HG02759 (cell line): Measurements from ENCODE around the gene FAM78A.
"Not testable (repeated sequence)": the region's sequence is repeated elsewhere in the genome, so short reads cannot be mapped to it uniquely, and the experiment has no call there.

Experiments
- ATAC-seq: cut with Tn5 transposase; IDR thresholded peaks from one replicate; pipeline ENCODE4 v1.9.1; 2021; ENCODE audit warnings: mild to moderate bottlenecking, moderate library complexity; ENCODE audit not compliant: unreplicated experiment

The FAM78A gene

DNA sequence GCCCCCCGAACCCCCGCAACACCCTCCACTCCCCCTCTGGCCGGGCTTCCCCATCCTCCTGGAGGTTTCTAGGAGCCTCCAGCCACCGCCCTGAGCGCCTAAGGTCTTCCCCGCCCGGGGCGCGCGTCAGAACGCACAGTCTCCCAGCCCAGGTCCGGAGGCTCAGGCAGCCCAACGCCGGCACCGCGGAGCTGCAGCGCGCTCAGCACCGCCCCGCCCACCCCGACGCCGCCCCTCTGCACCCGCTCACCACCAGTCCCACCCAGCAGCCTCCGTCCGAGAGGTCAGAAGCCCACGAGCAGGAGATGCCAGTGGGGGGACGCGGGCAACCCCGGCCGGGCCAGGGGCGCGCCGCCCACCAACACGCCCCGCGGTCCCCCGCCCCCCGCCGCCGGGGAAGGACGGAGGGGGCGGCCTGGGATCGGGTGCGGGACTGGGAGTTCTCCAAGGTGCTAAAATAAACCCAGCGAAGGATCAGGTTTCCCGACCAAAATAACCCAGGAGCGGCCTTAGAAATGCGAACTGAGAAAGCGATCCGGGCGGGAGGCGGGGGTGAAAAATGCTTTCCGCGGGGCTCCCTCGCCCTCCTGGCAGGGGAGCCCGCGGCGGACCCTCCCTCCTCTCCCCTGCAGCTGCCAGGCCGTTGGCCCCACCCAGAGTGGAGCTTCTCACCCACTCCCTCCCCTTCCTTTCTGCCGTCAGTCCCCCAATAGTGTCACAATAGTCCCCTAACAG lies 6.5 kb upstream of the FAM78A start:
- no peak for ATAC-seq

DNA sequence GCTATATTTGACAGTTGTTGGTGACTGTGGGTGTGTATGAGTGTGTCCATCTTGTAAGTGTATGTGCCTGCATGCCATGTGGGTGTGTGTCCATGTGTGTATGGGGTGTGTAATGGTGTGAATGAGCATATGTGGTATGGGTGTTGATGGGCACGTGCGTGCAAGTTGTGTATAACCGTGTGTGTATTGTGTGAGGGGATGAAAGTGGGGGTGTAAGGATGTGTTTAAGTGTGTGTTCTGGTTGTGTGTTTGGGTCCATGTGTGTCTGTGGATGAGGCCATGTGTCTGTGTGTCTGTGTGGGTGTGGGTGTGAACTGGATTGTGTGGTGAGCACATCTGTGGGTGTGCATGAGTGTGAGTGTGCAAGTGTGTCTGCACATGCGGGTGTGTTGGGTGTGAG lies 5.9 kb upstream of the FAM78A start:
- no peak for ATAC-seq

DNA sequence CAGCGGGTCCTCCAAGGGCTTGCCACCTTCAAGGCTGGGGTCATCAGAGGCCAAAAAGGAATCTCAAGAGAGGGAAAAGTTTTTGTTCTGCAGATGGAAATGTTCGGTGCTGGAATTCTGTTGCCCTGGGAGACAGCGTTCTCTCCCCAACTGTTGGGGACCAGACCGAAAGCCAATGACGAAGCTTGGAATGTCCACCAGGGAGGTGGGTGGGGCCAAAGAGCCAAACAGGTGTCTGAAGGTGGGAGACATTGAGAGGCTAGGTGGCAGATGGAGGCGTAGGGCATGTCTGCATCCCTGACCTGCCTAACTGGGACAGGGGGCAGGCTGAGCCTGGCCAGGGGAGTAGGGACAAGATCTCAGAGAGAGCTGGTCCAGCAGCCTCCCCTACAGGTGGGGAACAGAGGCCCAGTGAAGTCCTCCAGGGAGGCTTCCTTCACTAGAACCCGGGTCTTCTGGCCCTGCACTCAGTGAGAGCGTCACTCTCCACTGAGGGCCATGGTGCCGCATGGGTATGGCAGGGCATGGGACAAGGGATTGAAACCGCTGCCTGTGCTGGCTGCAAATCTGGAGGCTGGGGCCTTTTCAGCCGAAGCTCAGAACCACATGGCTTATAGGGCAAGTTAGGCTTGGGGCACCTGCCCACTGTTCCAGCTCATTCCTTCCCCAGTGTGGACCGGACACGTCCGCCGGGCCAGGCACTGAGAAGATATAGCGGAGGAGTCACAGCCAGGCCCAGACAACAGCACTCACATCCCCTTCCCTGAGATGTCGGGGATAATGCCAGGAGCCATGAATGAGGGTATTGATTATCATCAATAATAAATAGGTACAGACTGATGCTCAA lies 5.0 kb upstream of the FAM78A start:
- ATAC-seq, result no peak

DNA sequence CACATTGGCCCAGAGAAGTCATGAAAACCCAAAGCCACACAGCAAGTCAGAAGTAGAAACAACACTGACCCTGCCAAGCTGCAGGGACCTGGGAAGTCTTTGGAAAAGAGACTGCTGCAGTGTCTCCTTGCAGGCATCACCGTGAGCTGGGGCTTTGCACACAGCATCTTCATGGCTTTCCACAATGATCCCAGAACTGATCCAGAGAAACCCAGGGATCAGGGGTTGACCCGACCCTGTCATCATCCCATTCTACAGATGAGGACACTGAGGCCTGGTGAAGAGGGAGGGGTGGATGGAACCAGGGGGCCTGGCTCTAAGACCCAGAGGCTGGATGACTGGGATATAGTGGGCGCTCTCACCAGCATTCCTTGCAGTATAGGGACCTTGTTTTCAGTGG lies 4.3 kb upstream of the FAM78A start:
- no peak for ATAC-seq

DNA sequence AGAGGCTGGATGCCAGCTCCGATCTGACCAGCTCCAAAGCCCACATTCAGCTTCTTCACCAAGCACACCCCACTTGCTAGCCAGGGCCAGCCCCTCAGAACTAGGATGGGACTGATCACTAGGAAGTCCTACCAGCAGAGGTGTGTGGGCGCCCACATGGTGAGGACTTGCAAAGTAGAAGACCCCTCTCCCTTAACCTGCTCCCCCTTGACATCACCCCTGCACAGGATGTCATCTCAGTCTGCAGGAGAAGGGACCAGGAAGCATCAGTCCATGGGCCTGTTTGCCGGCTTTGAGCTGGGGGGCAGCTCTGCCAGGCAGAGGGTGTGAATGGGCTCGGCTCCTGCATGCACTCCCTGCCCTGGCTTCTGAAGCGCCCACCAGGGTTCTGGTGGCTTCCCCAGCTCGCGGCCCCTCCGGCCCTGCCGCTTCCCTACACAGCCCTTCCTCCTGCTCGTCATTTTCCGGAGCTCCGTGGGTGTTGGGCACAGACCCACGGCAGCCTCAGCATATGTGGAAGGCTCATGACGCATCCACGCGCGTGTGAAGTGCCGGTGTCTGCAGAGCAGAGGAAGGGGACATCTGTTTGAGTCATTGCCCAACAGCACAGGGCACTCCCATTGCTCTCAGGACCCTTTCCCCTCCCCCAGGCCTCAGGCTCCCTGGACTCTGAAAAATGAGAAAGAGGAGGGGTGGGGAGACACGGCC lies 3.7 kb upstream of the FAM78A start:
- no peak for ATAC-seq

DNA sequence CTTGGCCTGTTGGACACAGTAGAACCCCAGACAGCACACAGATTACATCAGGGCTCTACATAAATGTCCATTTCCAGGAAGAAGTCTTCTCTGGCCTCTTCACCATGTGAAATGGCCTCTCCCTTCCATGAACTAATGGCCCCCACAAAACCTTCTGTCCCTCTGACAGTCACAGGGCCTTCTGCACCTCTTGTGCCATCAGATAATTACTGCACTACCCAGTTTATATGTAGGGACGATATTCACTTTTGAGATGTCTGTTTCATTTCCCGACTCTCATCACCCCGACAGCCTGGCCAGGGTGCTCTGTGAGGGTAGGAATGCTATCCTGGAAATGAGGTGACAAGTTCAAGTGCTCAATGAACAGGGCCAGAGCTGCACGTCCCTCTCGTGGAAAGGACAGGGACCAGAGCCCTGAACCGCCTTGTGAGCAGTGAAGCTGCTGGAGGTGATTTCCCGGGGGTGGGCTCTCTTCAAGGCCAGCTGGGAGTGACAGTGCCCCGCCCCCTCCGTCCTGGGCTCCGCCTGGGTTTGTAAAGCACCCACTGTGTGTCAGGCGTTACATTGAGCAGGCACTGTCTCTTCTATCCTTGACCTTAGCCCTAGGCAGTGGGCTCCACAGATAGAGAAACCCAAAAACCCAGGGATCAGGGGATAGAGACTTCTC lies 3.0 kb upstream of the FAM78A start:
- no peak for ATAC-seq

DNA sequence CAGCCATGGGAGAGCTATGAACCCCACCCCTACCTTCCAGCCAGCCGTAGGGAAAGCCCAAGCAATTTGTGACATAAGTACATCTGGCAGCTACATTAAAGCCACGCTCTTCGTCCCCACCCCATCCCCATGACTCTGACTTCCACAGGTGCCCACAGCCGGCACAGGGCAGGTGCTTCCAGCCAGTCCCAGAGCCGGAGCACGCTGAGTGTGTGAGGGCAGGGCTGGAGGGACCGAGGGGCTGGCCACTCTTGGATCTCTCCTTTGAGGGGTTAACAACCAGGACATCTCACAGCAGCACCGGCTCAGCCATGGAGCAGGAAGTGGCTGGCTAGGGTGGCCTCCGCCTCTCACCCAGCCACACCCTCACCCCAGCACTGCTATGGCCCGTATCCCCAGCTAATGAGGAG lies 2.4 kb upstream of the FAM78A start:
- no peak for ATAC-seq

DNA sequence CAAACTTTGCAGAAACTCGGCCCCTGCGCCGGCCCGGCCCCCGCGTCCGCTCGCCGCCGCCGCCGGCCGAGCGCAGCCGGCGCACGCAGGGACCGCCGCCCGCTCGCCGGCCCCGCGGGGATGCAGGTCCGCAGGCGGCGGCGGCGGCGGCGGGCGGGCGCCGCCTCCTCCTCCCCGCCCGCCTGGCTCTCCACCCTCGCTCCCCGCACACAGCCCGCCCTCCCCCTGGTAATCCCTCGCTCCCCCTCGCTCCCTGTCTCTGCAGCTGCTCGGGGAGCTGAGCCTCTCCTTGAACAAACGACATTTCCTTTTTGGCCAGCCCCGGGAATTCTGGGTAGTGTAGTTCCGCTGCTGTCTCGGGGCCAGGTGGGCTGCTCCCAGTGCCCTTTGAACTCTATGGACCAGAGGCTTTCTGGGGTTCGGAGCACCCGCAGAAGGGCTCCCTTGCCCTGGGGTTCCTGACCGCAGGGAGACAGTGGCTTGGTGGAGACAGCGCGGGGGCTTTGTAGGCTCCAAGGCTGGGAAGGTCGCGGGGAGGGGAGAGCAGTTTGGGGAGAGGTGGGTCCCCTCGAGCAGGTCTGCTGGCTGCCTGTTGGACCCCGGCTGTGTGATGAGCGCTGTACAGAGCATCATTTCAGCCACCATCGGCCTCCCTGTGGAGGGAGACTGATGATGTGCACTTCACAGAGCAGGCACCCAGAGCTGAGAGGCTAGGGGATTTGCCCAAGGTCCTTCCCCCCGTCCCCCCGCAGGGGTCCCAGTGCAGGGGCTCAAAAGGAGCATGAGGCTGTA lies 1.8 kb upstream of the FAM78A start:
- ATAC-seq, result peak; percentile 27

DNA sequence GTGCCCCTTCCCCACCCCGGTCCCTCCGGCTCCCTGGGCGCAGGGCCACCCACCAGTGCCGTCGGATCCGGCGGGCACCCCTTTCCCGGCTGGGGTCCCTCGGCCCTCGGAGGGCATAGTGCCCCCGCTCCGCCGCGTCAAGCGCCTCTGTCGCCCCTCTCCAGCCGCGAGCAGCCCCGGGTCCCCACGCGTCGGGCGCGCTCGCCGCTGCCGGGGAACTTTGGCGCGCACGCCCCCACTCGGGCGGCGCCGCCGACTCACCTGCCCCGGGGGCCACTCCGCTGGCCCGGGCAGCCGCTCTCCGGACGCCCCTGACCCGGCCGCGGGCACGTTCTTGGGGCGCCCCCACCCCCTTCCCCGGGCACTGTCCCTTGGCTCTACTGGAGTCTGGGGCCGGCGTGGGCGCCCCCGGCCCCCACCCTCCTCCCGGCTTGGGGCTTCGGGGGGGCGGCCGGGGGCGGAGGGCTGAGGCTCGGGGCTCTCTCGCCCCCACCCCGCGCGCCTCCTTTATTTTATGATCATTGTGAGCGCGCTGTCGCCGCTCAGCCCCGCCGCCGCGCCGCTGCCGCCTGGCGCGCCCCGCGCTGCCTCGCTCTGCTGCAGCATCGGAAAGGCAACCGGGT lies 1.1 kb upstream of the FAM78A start:
- peak; percentile 19 for ATAC-seq

DNA sequence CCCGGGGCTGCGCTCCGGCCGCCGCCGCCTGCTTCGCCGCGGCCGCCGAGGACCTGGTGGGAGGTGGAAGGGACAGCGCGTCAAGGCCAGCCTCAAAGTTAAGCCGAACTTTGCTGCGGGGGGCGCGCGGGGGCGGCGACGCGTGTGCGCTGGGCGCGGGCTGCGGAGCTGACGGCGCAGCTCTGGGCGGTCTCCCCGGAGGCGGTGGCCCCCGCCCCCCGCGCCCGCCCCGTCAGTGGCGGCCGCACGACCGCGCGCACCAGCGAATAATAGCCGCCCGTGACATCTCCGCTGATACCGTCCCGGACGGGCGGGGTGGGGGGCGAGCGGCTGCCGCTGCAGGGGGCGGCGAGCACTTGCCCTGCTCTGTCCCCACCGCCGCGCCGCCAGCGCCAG lies 579 bp upstream of the FAM78A start:
- peak; percentile 15 for ATAC-seq

DNA sequence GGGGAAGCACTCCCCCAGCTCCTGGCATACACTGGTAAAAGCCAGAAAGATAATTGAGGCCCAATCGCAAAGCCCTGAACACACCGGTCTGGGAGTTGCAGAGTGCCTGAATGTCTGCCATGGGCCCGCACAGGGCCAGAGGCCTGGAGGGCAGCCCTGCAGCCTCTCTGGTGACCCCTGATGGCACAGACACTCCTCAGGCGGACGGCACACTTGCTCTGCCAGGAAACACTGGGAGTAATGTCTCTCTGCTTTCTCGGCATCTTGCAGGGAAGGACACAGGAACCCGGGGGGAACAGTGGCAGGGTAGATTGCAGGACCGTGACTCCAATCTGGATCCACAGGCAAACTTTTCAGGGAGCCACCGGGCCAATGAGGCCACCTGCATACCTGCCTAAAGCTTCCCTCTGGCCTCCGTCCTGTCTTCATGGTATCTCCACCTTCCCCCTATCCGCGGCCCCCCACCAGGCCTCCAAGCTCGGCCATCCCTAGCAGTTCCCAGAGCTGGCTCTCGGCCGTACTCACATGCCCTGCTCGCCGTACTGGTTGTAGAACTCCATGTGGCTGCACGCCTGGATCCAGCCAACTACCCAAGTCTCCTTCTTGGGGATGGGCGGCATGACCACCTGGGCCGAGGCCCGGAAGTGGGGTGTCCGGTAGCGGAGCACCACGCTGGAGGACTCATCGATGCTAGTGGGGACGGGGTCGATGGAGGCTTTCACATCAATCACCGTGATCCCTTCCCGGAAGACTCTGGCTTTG lies 797 bp downstream of the FAM78A start:
- no peak for ATAC-seq

DNA sequence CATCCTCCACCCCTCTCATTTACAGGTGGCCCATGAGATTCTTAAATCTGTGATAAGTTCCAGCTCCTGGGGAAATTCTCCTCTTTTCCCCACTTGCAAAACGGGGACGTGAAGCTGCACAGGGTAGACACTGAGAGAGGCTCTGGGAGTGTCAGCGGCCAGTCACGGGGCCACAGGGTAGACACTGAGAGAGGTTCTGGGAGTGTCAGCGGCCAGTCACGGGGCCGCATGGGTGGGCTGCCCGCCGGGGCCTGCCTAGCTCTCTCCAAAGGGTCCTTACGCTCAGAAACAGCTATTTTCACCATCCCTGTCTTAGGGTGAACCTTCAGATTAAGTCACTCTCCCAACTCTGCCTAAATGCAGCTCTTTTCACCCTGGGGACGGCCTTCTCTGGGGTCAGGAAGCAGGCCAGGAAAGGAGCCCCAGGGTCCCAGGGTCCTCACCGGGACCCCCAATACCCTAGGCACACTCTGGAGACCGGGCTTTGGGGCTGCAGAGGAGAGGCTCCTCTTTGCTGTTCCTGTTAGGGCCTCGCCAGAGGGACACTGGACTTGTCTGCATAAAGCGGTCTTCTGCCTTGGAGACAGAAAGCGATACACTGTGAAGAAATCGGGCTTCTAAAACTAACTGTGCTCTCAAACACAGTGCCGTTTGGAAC lies 1.5 kb downstream of the FAM78A start:
- no peak for ATAC-seq

DNA sequence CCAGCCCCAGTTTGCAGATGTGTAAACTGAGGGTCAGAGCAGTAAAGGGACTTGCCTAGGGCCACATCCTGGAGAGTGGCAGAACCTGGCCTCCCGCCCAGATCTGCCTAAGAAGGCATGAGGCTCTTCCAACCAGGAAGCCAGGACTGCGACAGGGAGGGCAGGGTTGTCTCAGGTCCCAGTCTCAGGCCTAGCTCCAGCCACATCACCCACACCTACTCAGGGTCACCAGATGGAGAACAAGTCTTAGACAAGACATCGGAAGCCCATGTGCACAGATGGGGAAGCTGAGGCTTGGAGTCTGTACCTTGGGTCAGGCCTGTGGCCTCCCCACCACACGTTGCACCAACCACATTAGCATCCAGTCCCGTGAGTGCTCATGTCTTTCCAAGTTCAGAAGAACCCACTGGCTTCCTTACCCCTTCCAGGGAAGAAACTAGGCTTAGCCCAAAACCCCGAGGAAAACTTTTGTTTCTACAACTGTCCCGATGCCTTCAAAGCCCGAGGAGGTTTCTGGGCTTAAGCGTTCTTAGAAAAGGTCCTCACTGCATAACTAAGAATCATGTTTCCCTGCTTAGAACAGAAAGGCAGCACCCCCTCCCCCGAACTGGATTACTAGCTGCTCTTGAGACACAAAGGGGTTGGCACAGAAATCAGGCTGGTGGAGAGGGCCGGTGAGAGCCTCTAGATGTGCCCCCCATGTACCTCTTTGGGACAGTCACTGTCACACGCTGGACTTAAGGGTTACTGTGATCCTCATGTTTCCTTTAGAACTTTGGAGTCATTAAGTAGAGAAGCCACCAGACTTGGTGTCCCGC lies 2.2 kb downstream of the FAM78A start:
- no peak for ATAC-seq

DNA sequence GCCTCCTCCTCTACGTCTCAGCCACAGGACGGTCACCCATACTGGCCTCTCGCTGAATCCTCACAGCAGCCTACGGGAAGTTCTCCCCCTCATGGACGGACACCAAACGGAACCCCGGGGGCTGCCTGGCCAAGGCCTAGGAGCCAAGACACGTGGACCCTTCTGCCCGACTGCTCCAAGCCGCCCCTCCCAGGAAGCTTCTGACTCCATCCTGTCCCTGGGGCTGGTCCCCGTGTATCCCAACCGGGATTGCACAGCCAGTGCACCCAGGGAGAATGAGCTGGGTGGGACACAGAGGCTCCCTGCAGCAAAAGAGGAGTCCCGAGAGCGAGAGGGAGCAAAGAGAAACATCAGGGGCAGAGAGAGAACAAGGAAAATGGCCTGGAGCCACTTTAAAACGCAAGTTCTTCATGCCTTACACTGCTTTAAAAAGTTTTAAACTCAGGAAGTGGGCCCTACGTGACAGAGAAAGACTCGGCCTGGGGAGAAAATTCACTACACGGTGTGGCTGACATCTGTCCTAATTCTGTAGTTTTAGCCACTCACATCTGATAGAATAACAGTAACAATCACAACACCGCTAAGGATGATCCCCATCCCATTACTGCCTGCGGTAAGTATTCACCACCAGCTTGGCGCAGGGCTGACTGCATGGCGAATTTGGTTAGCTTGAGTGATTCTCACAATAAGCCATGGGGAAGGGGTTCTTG lies 3.0 kb downstream of the FAM78A start:
- no peak for ATAC-seq

DNA sequence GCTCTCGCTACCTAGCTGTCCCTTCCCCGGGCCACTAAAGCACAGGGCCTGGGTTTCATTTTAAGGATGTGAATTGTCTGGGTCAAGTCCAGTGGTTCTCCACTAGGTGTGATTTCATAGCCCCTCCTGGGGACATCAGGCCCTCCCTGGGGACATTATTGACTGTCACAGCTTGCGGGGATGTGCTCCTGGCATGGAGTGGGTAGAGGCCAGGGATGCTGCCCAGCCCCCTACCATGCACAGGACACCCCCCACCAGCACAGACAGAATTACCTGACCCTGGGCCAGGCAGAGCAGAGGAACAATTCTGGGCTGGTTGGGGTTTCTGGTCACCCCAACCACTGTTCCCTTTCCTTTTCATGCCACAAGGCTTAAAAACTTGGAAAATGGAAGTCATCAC lies 4.1 kb downstream of the FAM78A start:
- no peak for ATAC-seq

DNA sequence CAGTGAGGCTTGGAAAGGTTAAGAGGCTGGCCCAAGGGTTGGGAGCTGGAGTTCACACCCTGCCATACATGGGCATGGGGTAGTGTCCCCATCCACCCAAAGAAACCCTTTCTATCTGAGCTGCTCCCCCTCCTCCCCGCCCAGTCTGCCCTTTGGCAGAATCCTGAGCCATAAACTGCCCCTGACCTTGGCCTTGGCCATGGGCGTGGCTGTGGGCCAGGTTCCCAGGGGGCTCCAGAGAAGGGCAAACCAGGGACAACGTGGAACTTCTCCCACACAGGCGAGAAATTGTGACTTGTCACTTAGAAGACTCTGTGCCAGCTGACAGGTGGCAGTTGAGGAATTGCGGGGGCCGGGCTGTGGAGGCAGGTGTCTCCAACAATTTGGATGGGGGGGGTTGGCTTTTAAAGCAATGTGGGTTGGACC lies 4.8 kb downstream of the FAM78A start:
- no peak for ATAC-seq

DNA sequence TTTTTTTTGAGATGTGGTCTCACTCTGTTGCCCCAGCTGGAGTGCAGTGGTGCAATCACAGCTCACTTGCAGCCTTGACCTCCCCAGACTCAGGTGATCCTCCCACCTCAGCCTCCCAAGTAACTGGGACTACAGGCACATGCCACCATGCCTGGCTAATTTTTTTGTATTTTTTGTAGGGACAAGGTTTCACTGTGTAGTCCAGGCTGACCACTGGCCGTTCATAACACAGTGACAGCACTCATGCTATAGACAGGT lies 5.4 kb downstream of the FAM78A start:
- ATAC-seq, result not testable (repeated sequence)
